SU-DHL-6 (cell line): Measurements from ENCODE around the gene CETP.
A peak's percentile ranks its signal among the peaks of the same experiment; 100 is the strongest.

Source experiments
- H2AFZ ChIP-seq: fragments of 200-600 bp; sonication (generic); 2 replicates; pipeline ENCODE4 v1.6.1; 2014; ENCODE audit warnings: low read depth, mild to moderate bottlenecking, moderate library complexity, mixed read lengths, antibody characterized with exemption, low read length; ENCODE audit not compliant: severe bottlenecking
- H3F3A ChIP-seq: fragments of 200-600 bp; shearing (Covaris generic); 2 replicates; pipeline ENCODE4 v1.6.0; 2016; ENCODE audit warnings: antibody characterized with exemption, mild to moderate bottlenecking; ENCODE audit not compliant: insufficient read depth
- H3K27ac ChIP-seq: fragments of 200-600 bp; sonication (generic); 2 replicates; pipeline ENCODE4 v1.5.1; 2016; ENCODE audit warnings: low read depth, mild to moderate bottlenecking, low read length, moderate library complexity, mixed read lengths
- H3K27me3 ChIP-seq: fragments of 200-600 bp; sonication (generic), shearing (Covaris generic); 2 replicates; pipeline ENCODE4 v1.6.0; 2014; ENCODE audit warnings: mild to moderate bottlenecking, low read length
- H3K36me3 ChIP-seq: fragments of 200-600 bp; sonication (generic); 2 replicates; pipeline ENCODE4 v1.6.1; 2014; ENCODE audit warnings: mild to moderate bottlenecking, low read length, mixed read lengths
- H3K4me2 ChIP-seq: fragments of 300-600, 200-600 bp; shearing (Covaris generic), sonication (generic); 2 replicates; pipeline ENCODE4 v1.6.0; 2014; ENCODE audit warnings: low read length, low read depth, mild to moderate bottlenecking; ENCODE audit not compliant: poor library complexity, severe bottlenecking
- H3K4me3 ChIP-seq: fragments of 200-600 bp; sonication (generic); 2 replicates; pipeline ENCODE4 v1.5.1; 2014; ENCODE audit warnings: antibody characterized with exemption, low read length, mild to moderate bottlenecking, mixed read lengths; ENCODE audit not compliant: insufficient read depth, poor library complexity, severe bottlenecking
- H3K79me2 ChIP-seq: fragments of 200-600 bp; sonication (generic); 2 replicates; pipeline ENCODE4 v1.6.1; 2014; ENCODE audit warnings: mild to moderate bottlenecking, low read length, moderate library complexity; ENCODE audit not compliant: insufficient read depth
- H3K9ac ChIP-seq: fragments of 200-600 bp; sonication (generic); 2 replicates; pipeline ENCODE4 v1.7.0; 2014; ENCODE audit warnings: mild to moderate bottlenecking, low read length
- H3K9me2 ChIP-seq: fragments of 200-600 bp; sonication (generic); replicated peaks from 2 replicates; pipeline ENCODE4 v1.6.1; 2014; ENCODE audit warnings: low read length; ENCODE audit not compliant: insufficient read depth
- H3K9me3 ChIP-seq: fragments of 200-600 bp; sonication (generic); 2 replicates; pipeline ENCODE4 v1.6.1; 2014; ENCODE audit warnings: low read length, mixed read lengths; ENCODE audit not compliant: insufficient read depth
- H4K20me1 ChIP-seq: fragments of 200-600 bp; sonication (generic); 2 replicates; pipeline ENCODE4 v1.6.1; 2014; ENCODE audit warnings: low read depth, mild to moderate bottlenecking, antibody characterized with exemption, low read length, moderate library complexity, mixed read lengths
- CTCF ChIP-seq: fragments of 200-600 bp; sonication (generic); IDR thresholded peaks from one replicate; pipeline ENCODE4 v1.5.1; 2017; ENCODE audit warnings: antibody characterized with exemption, mild to moderate bottlenecking, low read length, moderate library complexity; ENCODE audit not compliant: insufficient read depth, poor library complexity, severe bottlenecking
- EZH2phosphoT487 ChIP-seq: fragments of 200-600 bp; sonication (generic), shearing (Covaris generic); conservative IDR thresholded peaks from 2 replicates; pipeline ENCODE4 v1.6.1; 2018; ENCODE audit warnings: mild to moderate bottlenecking, antibody characterized with exemption, low read length, moderate library complexity, mixed read lengths

The CETP gene

GRCh38 chr16:56964243-56965148 is 2.7 kb downstream of the CETP start:
- no peaks in the 10 kb centered on the region for H3K36me3 ChIP-seq
- no peaks in the 10 kb centered on the region for H4K20me1 ChIP-seq
- H3F3A ChIP-seq = no peaks in the 10 kb centered on the region
- H3K27me3 ChIP-seq = no peaks in the 10 kb centered on the region
- H3K79me2 ChIP-seq = no peaks in the 10 kb centered on the region
- H3K9me3 ChIP-seq = no peaks in the 10 kb centered on the region
- H3K4me3 ChIP-seq = no peak overlapping the region
- H3K27ac ChIP-seq = no peak overlapping the region
- H3K4me2 ChIP-seq = no peak overlapping the region
- H2AFZ ChIP-seq = peak overlapping the region; percentile 65
- TF ChIP-seq EZH2phosphoT487 (no peak), CTCF (peak; percentile 100)
- no peaks in the 10 kb centered on the region for H3K9me2 ChIP-seq
- H3K9ac ChIP-seq = no peak overlapping the region

GRCh38 chr16:56965149-56966092 is 3.7 kb downstream of the CETP start:
- H3K36me3 ChIP-seq = no peaks in the 10 kb centered on the region
- no peak overlapping the region for H3K4me3 ChIP-seq
- no peak overlapping the region for H3K4me2 ChIP-seq
- no peaks in the 10 kb centered on the region for H3F3A ChIP-seq
- no peak overlapping the region for H3K27ac ChIP-seq
- H4K20me1 ChIP-seq = no peaks in the 10 kb centered on the region
- H3K9ac ChIP-seq = no peak overlapping the region
- H2AFZ ChIP-seq = no peak overlapping the region
- no peak for TF ChIP-seq CTCF
- no peak for TF ChIP-seq EZH2phosphoT487
- no peaks in the 10 kb centered on the region for H3K79me2 ChIP-seq
- H3K27me3 ChIP-seq = no peaks in the 10 kb centered on the region
- no peaks in the 10 kb centered on the region for H3K9me3 ChIP-seq
- H3K9me2 ChIP-seq = no peaks in the 10 kb centered on the region

- no peak overlapping the region for H3K9ac ChIP-seq
- no peaks in the 10 kb centered on the region for H3K27me3 ChIP-seq
- no peaks in the 10 kb centered on the region for H3F3A ChIP-seq
- H4K20me1 ChIP-seq = no peaks in the 10 kb centered on the region
- no peak overlapping the region for H3K4me3 ChIP-seq
- no peaks in the 10 kb centered on the region for H3K36me3 ChIP-seq
- H3K9me2 ChIP-seq = no peaks in the 10 kb centered on the region
- H3K79me2 ChIP-seq = no peaks in the 10 kb centered on the region
- no peaks in the 10 kb centered on the region for H3K9me3 ChIP-seq
- H3K27ac ChIP-seq = no peak overlapping the region
- no peak overlapping the region for H2AFZ ChIP-seq
- TF ChIP-seq EZH2phosphoT487 (no peak), CTCF (no peak)
- H3K4me2 ChIP-seq = no peak overlapping the region
Observed at GRCh38 chr16:56966093-56966475, 4.3 kb downstream of the CETP start.
